SJSA1 (cell line): ENCODE data around the gene ZSCAN20. TPM values are rescaled to one million over a fixed set of nuclear protein-coding genes. Genes with fewer than 3 reads are reported as not detected.
"Not testable (repeated sequence)": the region's sequence is repeated elsewhere in the genome, so short reads cannot be mapped to it uniquely, and the experiment has no call there.

ENCODE experiments used
- DNase-seq, 2 experiments: peaks; one replicate each; pipeline ENCODE4 v3.0.0-alpha.2; 2015 to 2020; ENCODE audit warnings: low spot score in 2 of 2, low read depth in 1 of 2
- H3K27ac ChIP-seq: fragments of 250-450 bp; sonication (Bioruptor Pico); 2 replicates; pipeline ENCODE4 v1.5.1; 2020; ENCODE audit warnings: mild to moderate bottlenecking, moderate library complexity
- H3K27me3 ChIP-seq: fragments of 250-450 bp; sonication (Bioruptor Pico); replicated peaks from 2 replicates; pipeline ENCODE4 v1.5.1; 2020; ENCODE audit warnings: mild to moderate bottlenecking, moderate library complexity
- H3K36me3 ChIP-seq: fragments of 250-450 bp; sonication (Bioruptor Pico); 2 replicates; pipeline ENCODE4 v1.5.1; 2020; ENCODE audit warnings: mild to moderate bottlenecking
- H3K4me1 ChIP-seq: fragments of 250-450 bp; sonication (Bioruptor Pico); replicated peaks from 2 replicates; pipeline ENCODE4 v1.6.1; 2021; ENCODE audit warnings: mild to moderate bottlenecking
- H3K4me3 ChIP-seq: fragments of 250-450 bp; sonication (Bioruptor Pico); 2 replicates; pipeline ENCODE4 v1.5.1; 2020; ENCODE audit warnings: mild to moderate bottlenecking
- H3K9me3 ChIP-seq: fragments of 250-450 bp; sonication (Bioruptor Pico); replicated peaks from 2 replicates; pipeline ENCODE4 v1.5.1; 2020; ENCODE audit warnings: mild to moderate bottlenecking
- total RNA-seq: library from RNA; depleted of rRNA; stranded (reverse); fragments of >200 nt; shearing (Covaris generic); gene quantifications from 2 replicates; pipeline ENCODE4 v1.2.3, GENCODE V29; 2014

Gene ZSCAN20
- total RNA-seq, 1 experiment from 2014 or later, result 5.3 TPM

DNA sequence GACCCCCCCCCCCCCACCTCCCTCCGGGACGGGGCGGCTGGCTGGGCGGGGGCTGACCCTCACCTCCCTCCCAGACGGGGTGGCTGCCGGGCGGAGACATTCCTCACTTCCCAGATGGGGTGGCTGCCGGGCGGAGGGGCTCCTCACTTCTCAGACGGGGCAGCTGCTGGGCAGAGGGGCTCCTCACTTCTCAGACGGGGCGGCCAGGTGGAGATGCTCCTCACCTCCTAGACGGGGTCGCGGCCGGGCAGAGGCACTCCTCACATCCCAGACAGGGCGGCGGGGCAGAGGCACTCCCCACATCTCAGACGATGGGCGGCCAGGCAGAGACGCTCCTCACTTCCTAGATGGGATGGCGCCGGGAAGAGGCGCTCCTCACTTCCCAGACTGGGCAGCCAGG lies 36.8 kb downstream of the ZSCAN20 start:
- DNase-seq, H3K4me3 ChIP-seq, H3K4me1 ChIP-seq: not testable (repeated sequence)

GRCh38 chr1:33512226-33513011 lies 40.0 kb downstream of the ZSCAN20 start:
- Histone ChIP-seq H3K4me1 (no peaks in the 10 kb centered on the region), H3K9me3 (no peaks in the 10 kb centered on the region), H3K4me3 (no peak overlapping the region), H3K27ac (no peak overlapping the region), H3K27me3 (no peaks in the 10 kb centered on the region; the same call in 1 of the 2 replicates), H3K36me3 (no peaks in the 10 kb centered on the region)
- DNase-seq, result no peak

More for the DNA sequence above, 36.8 kb downstream of the ZSCAN20 start:
- not testable (repeated sequence) for H3K27me3 ChIP-seq, H3K36me3 ChIP-seq, H3K27ac ChIP-seq, H3K9me3 ChIP-seq

DNA sequence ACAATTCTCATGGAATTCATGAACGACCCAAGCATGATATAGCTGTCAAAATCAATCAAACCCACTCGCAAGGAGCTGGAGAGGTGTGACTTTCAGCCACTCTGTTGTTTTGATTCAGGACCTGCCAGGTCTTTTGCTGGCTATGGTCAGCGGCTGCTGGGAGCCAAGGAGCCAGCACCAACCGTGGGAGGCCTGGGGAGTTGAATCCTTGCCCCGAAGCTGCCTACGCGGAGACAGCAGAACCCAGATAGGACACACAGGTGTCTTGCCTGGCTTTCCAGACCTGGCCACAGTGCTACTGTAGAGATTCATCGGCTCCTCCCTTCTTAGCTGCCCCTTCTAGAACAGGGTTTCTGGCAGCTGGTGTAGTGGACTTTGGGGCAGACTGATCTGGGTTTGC lies 42.7 kb downstream of the ZSCAN20 start:
- no peaks in the 10 kb centered on the region for H3K36me3 ChIP-seq

DNA sequence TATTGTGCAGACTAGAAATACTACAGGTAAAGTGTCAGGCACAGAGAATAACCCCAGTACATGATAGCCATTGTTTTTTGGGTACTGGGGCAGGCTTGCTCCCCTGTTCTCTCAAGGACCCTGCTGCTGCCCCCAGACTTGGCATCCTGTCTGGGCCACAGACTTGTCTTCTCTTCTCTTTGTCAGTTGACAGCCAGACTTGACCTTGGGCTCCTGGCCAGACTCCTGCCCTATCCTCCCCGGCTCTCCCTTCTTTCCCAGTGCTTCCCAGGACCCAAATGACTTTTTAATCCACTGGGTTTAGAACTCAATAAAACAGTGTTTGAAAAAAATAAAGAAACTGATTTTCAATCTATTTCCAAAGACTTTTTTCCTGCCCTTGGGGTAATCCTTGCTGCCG lies 43.2 kb downstream of the ZSCAN20 start:
- Histone ChIP-seq H3K36me3 (no peaks in the 10 kb centered on the region), H3K4me1 (no peaks in the 10 kb centered on the region), H3K9me3 (no peaks in the 10 kb centered on the region), H3K27me3 (no peaks in the 10 kb centered on the region; the same call in 1 of the 2 replicates), H3K4me3 (no peak overlapping the region), H3K27ac (no peak overlapping the region)
- no peak for DNase-seq

More for the DNA sequence above, 42.7 kb downstream of the ZSCAN20 start:
- Histone ChIP-seq H3K27ac (no peak overlapping the region), H3K4me3 (no peak overlapping the region), H3K9me3 (no peaks in the 10 kb centered on the region), H3K27me3 (no peaks in the 10 kb centered on the region; the same call in 1 of the 2 replicates), H3K4me1 (no peaks in the 10 kb centered on the region)
- no peak for DNase-seq

- Histone ChIP-seq H3K36me3 (no peaks in the 10 kb centered on the region), H3K4me3 (no peak overlapping the region), H3K27ac (no peak overlapping the region), H3K9me3 (no peaks in the 10 kb centered on the region), H3K4me1 (no peaks in the 10 kb centered on the region), H3K27me3 (no peaks in the 10 kb centered on the region; the same call in 1 of the 2 replicates)
- DNase-seq, result no peak
Measured at GRCh38 chr1:33516428-33516827, 44.0 kb downstream of the ZSCAN20 start.

DNA sequence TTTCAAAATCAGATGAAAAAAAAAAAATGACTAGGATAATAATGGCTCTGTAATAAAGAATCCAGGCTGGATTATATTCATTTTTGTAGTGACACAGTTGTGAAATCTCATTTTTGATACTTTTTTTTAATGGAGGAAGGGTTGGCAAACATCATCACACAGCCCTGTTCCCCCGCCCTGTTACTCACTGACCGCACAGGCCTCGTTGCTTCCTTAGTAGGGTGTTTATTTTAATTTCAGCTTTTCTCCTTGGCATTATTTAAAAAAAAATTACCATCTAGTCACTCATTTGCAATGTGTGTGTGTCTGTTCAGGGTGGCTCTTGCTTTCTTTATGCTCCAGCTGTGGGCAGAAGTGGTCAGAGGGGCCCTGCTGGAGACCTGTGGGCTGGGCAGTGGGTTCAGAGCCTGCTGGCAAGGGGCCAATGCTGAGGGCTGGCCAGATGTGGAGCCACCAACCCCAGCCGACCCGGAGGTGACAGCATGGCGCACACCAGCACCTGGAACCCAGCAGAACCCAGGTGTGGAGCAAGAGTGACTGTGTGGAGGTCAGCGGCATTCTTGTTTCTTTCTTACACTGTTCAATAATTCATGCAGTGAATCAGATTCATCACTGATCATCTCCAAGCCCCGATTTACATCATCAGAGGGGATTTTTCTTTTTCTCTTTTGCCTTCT lies 44.6 kb downstream of the ZSCAN20 start:
- Histone ChIP-seq H3K4me1 (no peaks in the 10 kb centered on the region), H3K27me3 (no peaks in the 10 kb centered on the region; the same call in 1 of the 2 replicates), H3K36me3 (no peaks in the 10 kb centered on the region), H3K4me3 (no peak overlapping the region), H3K27ac (no peak overlapping the region), H3K9me3 (no peaks in the 10 kb centered on the region)
- no peak for DNase-seq

- no peak for DNase-seq
- Histone ChIP-seq H3K27me3 (no peaks in the 10 kb centered on the region; the same call in 1 of the 2 replicates), H3K4me1 (no peaks in the 10 kb centered on the region), H3K36me3 (no peaks in the 10 kb centered on the region), H3K27ac (no peak overlapping the region), H3K9me3 (no peaks in the 10 kb centered on the region), H3K4me3 (no peak overlapping the region)
Measured at GRCh38 chr1:33517596-33518250, 45.3 kb downstream of the ZSCAN20 start.

GRCh38 chr1:33519240-33519884 lies 46.9 kb downstream of the ZSCAN20 start:
- Histone ChIP-seq H3K27me3 (peaks cover 7% of the 10 kb centered on the region; the same call in 1 of the 2 replicates), H3K36me3 (no peaks in the 10 kb centered on the region), H3K4me1 (no peaks in the 10 kb centered on the region), H3K27ac (no peak overlapping the region), H3K9me3 (no peaks in the 10 kb centered on the region), H3K4me3 (no peak overlapping the region)
- no peak for DNase-seq

DNA sequence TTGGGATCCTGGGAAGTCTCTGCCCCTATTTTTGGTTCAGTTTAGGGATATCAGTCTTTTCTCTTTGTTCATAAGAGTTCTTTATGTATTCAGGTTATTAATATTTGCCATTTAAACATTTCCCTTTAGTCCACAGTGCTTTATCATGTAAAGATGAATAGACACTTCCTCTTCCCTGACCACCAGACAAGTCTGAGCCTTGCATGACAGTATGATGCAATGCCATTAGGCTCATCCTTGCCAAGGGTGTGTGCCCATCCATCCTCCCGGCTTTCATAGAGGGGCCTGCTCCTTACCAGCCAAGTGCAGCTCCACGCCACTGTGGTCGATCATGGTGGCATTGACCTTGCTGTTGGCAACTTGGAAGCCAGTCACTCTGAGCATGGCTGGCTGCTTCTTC lies 52.1 kb downstream of the ZSCAN20 start:
- no peaks in the 10 kb centered on the region for H3K36me3 ChIP-seq

GRCh38 chr1:33527934-33528333 lies 55.5 kb downstream of the ZSCAN20 start:
- no peak for DNase-seq
- H3K36me3 ChIP-seq, result no peaks in the 10 kb centered on the region
- H3K4me3 ChIP-seq, result no peak overlapping the region

More for the DNA sequence above, 52.1 kb downstream of the ZSCAN20 start:
- Histone ChIP-seq H3K9me3 (no peaks in the 10 kb centered on the region), H3K4me3 (no peak overlapping the region), H3K27me3 (0 out of 2 replicates have a peak, but pooled peaks cover 7% of the 10 kb centered on the region), H3K27ac (no peak overlapping the region), H3K4me1 (no peaks in the 10 kb centered on the region)
- DNase-seq, result no peak

DNA sequence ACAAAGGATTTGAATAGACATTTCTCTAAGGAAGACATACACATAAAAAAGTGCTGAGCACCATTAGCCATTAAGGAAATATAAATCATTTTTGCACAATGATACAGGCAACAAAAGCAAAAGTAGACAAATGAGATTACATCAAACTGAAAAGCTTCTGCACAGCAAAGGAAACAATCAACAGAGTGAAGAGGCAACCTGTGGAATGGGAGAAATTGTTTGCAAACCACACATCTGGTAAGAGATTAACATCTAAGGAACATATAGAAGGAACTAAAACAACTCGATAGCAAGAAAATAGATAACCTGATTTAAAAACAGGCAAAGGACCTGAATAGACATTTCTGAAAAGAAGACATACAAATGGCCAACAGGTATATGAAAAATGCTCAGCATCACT lies 57.5 kb downstream of the ZSCAN20 start:
- H3K36me3 ChIP-seq, result no peaks in the 10 kb centered on the region
- H3K27me3 ChIP-seq, result no peaks in the 10 kb centered on the region
- H3K27ac ChIP-seq, result no peak overlapping the region
- H3K9me3 ChIP-seq, result no peaks in the 10 kb centered on the region
- no peak for DNase-seq
- no peak overlapping the region for H3K4me3 ChIP-seq
- H3K4me1 ChIP-seq, result no peaks in the 10 kb centered on the region

More at GRCh38 chr1:33527934-33528333, 55.5 kb downstream of the ZSCAN20 start:
- Histone ChIP-seq H3K9me3 (no peaks in the 10 kb centered on the region), H3K27ac (no peak overlapping the region), H3K27me3 (0 out of 2 replicates have a peak, but pooled peaks cover 7% of the 10 kb centered on the region), H3K4me1 (no peaks in the 10 kb centered on the region)

DNA sequence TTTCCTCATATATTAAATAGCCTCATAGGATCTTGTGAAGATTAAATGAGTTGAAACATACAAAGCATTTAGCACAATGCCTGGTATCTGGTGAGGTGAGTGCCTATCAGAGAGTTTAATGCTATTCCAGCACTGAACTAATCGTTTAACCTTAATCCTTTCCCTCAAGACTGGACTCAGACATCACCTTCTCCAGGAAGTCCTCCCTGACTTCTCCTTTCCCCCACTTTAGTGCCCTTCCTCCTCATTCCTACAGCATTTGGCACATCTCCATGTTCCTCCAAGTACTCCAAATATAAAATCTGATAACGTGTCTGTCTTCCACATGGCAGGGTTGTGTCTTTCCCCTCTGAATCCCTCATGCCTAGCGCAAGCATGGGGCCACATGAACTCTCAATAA lies 59.8 kb downstream of the ZSCAN20 start:
- H3K36me3 ChIP-seq, result no peaks in the 10 kb centered on the region
- no peaks in the 10 kb centered on the region for H3K9me3 ChIP-seq
- no peak overlapping the region for H3K4me3 ChIP-seq
- DNase-seq, result no peak
- H3K27me3 ChIP-seq, result no peaks in the 10 kb centered on the region
- H3K4me1 ChIP-seq, result no peaks in the 10 kb centered on the region
- H3K27ac ChIP-seq, result no peak overlapping the region

- Histone ChIP-seq H3K9me3 (no peaks in the 10 kb centered on the region), H3K27ac (no peak overlapping the region), H3K4me3 (no peak overlapping the region), H3K4me1 (no peaks in the 10 kb centered on the region), H3K27me3 (no peaks in the 10 kb centered on the region), H3K36me3 (no peaks in the 10 kb centered on the region)
- no peak for DNase-seq
Measured at GRCh38 chr1:33532936-33533335, 60.5 kb downstream of the ZSCAN20 start.
